ENCODE results near the gene PRKD3. TPM values are rescaled to one million over a fixed set of nuclear protein-coding genes. Genes with fewer than 3 reads are reported as not detected.

The PRKD3 gene
- total and polyA plus RNA-seq, 10 of the 15 experiments (the other 5 are each of a cell fraction or from before 2014, with no cell fraction given) = 3.3 to 14.9 (median 7.9) TPM

GRCh38 chr2:37332560-37332959 lies 7.9 kb upstream of the PRKD3 start:
- RAD21 ChIA-PET (ENCODE audit: unreplicated experiment) = no interaction called here
- FAIRE-seq = no peak

DNA sequence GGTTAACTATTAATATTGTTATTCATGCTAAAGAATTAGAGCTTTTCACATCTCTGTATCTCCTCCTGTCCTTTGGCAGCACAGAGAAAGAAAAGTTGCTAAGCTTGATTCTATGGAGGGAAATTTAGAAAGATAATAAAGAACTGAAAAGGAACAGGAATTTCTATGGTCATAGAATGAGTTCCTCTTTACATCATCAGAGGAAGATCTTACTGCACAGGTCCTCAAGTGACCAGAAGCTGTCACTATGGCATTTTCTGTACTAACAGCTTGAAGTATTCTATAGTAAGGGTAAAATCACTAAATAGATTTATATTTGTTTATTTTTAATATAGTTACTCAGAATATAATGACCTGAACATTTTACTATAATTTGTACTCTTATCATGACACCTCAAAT lies 6.0 kb upstream of the PRKD3 start:
- H3K4me1 ChIP-seq (ENCODE audit: control insufficient read depth, insufficient read depth, low read length) = no peaks in the 10 kb centered on the region; the same call in 1 of the 2 replicates
- ATAC-seq = no peak
- in situ Hi-C loops (cut with MboI) = no loop called here
- CTCF ChIA-PET = interaction anchor here (0.6 to 1.1 kb wide), 3 partner anchors 10 to 561 kb away, joined by 3 to 4 read pairs (median 3); no protein-coding TSS in a partner anchor
- intact Hi-C loops (cut with micrococcal nuclease; ENCODE audit: unreplicated experiment) = no loop called here
- BruUV-seq (replicated peaks) = no TSS peak
- H3K36me3 ChIP-seq (ENCODE audit: control insufficient read depth in 2 of 2, insufficient read depth in 2 of 2, low read length in 1 of 2) = no peaks in the 10 kb centered on the region
- no peaks in the 10 kb centered on the region for H3K79me2 ChIP-seq (ENCODE audit: control insufficient read depth, insufficient read depth, low read length)
- no peaks in the 10 kb centered on the region for H3K9me3 ChIP-seq (replicated peaks; ENCODE audit: control insufficient read depth, insufficient read depth, low read length)
- no peak overlapping the region for H3K4me3 ChIP-seq
- no peak for FAIRE-seq
- peaks cover 0 to 5% of the 10 kb centered on the region in 2 experiments; a peak in 2 of 4 replicates for H3K27me3 ChIP-seq (replicated peaks in 1 of 2; ENCODE audit: control insufficient read depth in 2 of 2, insufficient read depth in 2 of 2, low read length in 1 of 2)
- SMC1A ChIA-PET (ENCODE audit: uncharacterized antibody, unreplicated experiment) = interaction anchor here (0.6 kb wide), 1 partner anchor 59 kb away, joined by 4 read pairs; no protein-coding TSS in a partner anchor
- no peaks in the 10 kb centered on the region for H4K20me1 ChIP-seq (ENCODE audit: control insufficient read depth, insufficient read depth)
- no peak overlapping the region for H2AFZ ChIP-seq (ENCODE audit: control insufficient read depth, low read depth, low read length)
- POLR2A ChIA-PET = no interaction called here
- H3K9ac ChIP-seq (ENCODE audit: control insufficient read depth, insufficient read depth, low read length) = no peak overlapping the region
- no peak overlapping the region for H3K4me2 ChIP-seq (ENCODE audit: control insufficient read depth, insufficient read depth)
- H3K27ac ChIP-seq (ENCODE audit: control insufficient read depth, insufficient read depth) = no peak overlapping the region
- DNase-seq (ENCODE audit: low read depth, low spot score) = no peak
- RAD21 ChIA-PET (ENCODE audit: unreplicated experiment) = interaction anchor here (1.6 kb wide), 1 partner anchor 65 kb away, joined by 4 read pairs; no protein-coding TSS in a partner anchor
- TF ChIP-seq MXI1 (IDR thresholded peaks at IDR 0.05; ENCODE audit: low read depth, low read length) (no peak), CEBPZ (IDR thresholded peaks at IDR 0.05; ENCODE audit: low read depth, low read length) (no peak), STAT3 (IDR thresholded peaks at IDR 0.05; ENCODE audit: low read depth, low read length) (no peak), RB1 (IDR thresholded peaks at IDR 0.05; ENCODE audit: borderline replicate concordance) (no peak), TCF12 (IDR thresholded peaks at IDR 0.05; ENCODE audit: low read depth, low read length) (no peak), PML (IDR thresholded peaks at IDR 0.05; ENCODE audit: low read length) (no peak), SUPT20H (IDR thresholded peaks at IDR 0.05; ENCODE audit: borderline replicate concordance, control insufficient read depth, low read depth, low read length) (no peak)
- TF ChIP-seq, protein P1, sequence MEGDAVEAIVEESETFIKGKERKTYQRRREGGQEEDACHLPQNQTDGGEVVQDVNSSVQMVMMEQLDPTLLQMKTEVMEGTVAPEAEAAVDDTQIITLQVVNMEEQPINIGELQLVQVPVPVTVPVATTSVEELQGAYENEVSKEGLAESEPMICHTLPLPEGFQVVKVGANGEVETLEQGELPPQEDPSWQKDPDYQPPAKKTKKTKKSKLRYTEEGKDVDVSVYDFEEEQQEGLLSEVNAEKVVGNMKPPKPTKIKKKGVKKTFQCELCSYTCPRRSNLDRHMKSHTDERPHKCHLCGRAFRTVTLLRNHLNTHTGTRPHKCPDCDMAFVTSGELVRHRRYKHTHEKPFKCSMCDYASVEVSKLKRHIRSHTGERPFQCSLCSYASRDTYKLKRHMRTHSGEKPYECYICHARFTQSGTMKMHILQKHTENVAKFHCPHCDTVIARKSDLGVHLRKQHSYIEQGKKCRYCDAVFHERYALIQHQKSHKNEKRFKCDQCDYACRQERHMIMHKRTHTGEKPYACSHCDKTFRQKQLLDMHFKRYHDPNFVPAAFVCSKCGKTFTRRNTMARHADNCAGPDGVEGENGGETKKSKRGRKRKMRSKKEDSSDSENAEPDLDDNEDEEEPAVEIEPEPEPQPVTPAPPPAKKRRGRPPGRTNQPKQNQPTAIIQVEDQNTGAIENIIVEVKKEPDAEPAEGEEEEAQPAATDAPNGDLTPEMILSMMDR (IDR thresholded peaks at IDR 0.05 in 2 of 3, conservative IDR thresholded peaks at IDR 0.05 in 1 of 3; ENCODE audit: control insufficient read depth in 2 of 3, extremely low read depth in 1 of 3, insufficient read depth in 1 of 3, low read depth in 3 of 3, low read length in 3 of 3) = no peak

More at GRCh38 chr2:37332560-37332959, 7.9 kb upstream of the PRKD3 start:
- Histone ChIP-seq H3K79me2 (ENCODE audit: control insufficient read depth, insufficient read depth, low read length) (no peaks in the 10 kb centered on the region), H3K36me3 (ENCODE audit: control insufficient read depth in 2 of 2, insufficient read depth in 2 of 2, low read length in 1 of 2) (no peaks in the 10 kb centered on the region), H3K4me2 (ENCODE audit: control insufficient read depth, insufficient read depth) (no peak overlapping the region), H3K27me3 (replicated peaks in 1 of 2; ENCODE audit: control insufficient read depth in 2 of 2, insufficient read depth in 2 of 2, low read length in 1 of 2) (peaks cover 0 to 5% of the 10 kb centered on the region in 2 experiments; a peak in 2 of 4 replicates), H2AFZ (ENCODE audit: control insufficient read depth, low read depth, low read length) (no peak overlapping the region), H3K4me3 (no peak overlapping the region), H4K20me1 (ENCODE audit: control insufficient read depth, insufficient read depth) (no peaks in the 10 kb centered on the region), H3K9me3 (replicated peaks; ENCODE audit: control insufficient read depth, insufficient read depth, low read length) (no peaks in the 10 kb centered on the region), H3K27ac (ENCODE audit: control insufficient read depth, insufficient read depth) (no peak overlapping the region), H3K9ac (ENCODE audit: control insufficient read depth, insufficient read depth, low read length) (no peak overlapping the region), H3K4me1 (ENCODE audit: control insufficient read depth, insufficient read depth, low read length) (no peaks in the 10 kb centered on the region; the same call in 1 of the 2 replicates)
- intact Hi-C loops (cut with micrococcal nuclease; ENCODE audit: unreplicated experiment) (no loop called here), in situ Hi-C loops (cut with MboI) (no loop called here)
- WGBS (ENCODE audit: insufficient coverage, insufficient replicate concordance, low lambda C conversion rate, missing lambda C conversion rate) = 97% methylated on average over 3 of the region's 3 CpGs
- ATAC-seq = no peak
- ChIA-PET SMC1A (ENCODE audit: uncharacterized antibody, unreplicated experiment) (no interaction called here), CTCF (no interaction called here), POLR2A (no interaction called here)
- DNase-seq (ENCODE audit: low read depth, low spot score) = no peak
- TF ChIP-seq CEBPB (IDR thresholded peaks at IDR 0.05; ENCODE audit: borderline replicate concordance in 1 of 2, low read depth in 2 of 2, low read length in 2 of 2) (peak in 1 of 2 experiments; percentile 59; a peak in 1 of 4 replicates), JUNB (IDR thresholded peaks at IDR 0.05) (no peak), TAF1 (IDR thresholded peaks at IDR 0.05; ENCODE audit: borderline replicate concordance, low read depth, low read length) (no peak)
- BruUV-seq (replicated peaks) = no TSS peak
